OCI-LY7 (cell line): ENCODE results near the gene RPA3.

Experiments used
- CTCF ChIP-seq: fragments of 200-600 bp; sonication (generic); conservative IDR thresholded peaks from 2 replicates; pipeline ENCODE4 v1.5.1; 2014; ENCODE audit warnings: mild to moderate bottlenecking, antibody characterized with exemption, low read length, moderate library complexity, mixed read lengths
- EZH2phosphoT487 ChIP-seq: fragments of 200-600 bp; sonication (generic); IDR thresholded peaks from 2 replicates; pipeline ENCODE4 v1.6.1; 2018; ENCODE audit warnings: low read depth, borderline replicate concordance, mild to moderate bottlenecking, mixed run types, antibody characterized with exemption, low read length, moderate library complexity, mixed read lengths

GRCh38 chr7:7620236-7620635 lies 98.2 kb downstream of the RPA3 start:
- TF ChIP-seq CTCF (no peak), EZH2phosphoT487 (no peak)
